B cell (primary cell): ENCODE measurements around the gene ZFAND6.

Source experiments
- CTCF ChIP-seq: fragments of 200-600 bp; IDR thresholded peaks from one replicate; pipeline ENCODE4 v1.8.0; 2022; ENCODE audit warnings: antibody characterized with exemption, mild to moderate bottlenecking
- EZH2 ChIP-seq: IDR thresholded peaks from 2 replicates; pipeline ENCODE4 v1.6.1; 2012; ENCODE audit warnings: borderline replicate concordance, low read depth, mild to moderate bottlenecking, moderate library complexity, low read length; ENCODE audit not compliant: insufficient read depth, poor library complexity, severe bottlenecking

- TF ChIP-seq EZH2 (no peak), CTCF (no peak)
Observed at GRCh38 chr15:80136854-80137253, 77.4 kb downstream of the ZFAND6 start.
